Neutrophil (primary cell): ENCODE results near the gene MIR17HG.

Experiments
- H3K27ac ChIP-seq: fragments of 200-600 bp; sonication (generic); 2 replicates; pipeline ENCODE4 v1.5.1; 2016; ENCODE audit warnings: mild to moderate bottlenecking, moderate library complexity
- H3K27me3 ChIP-seq: fragments of 200-600 bp; sonication (generic); 2 replicates; pipeline ENCODE4 v1.6.0; 2016; ENCODE audit warnings: mild to moderate bottlenecking
- H3K36me3 ChIP-seq: fragments of 200-600 bp; sonication (generic); 2 replicates; pipeline ENCODE4 v1.5.1; 2017
- H3K4me1 ChIP-seq, 2 experiments: fragments of 200-600 bp in 1 of 2; sonication (generic) in 1 of 2; 1 replicate in 1 of 2; 2 replicates in 1 of 2; pipeline versions ENCODE4 v1.5.1 to v1.6.1; 2013 to 2016; ENCODE audit warnings: low read depth in 1 of 2, low read length in 1 of 2, mild to moderate bottlenecking in 1 of 2, moderate library complexity in 1 of 2; ENCODE audit not compliant: control insufficient read depth in 1 of 2, insufficient read depth in 1 of 2
- H3K4me3 ChIP-seq, 2 experiments: fragments of 200-600 bp in 1 of 2; sonication (generic) in 1 of 2; 1 replicate in 1 of 2; 2 replicates in 1 of 2; pipeline ENCODE4 v1.5.1; 2013 to 2016; ENCODE audit warnings: low read depth in 1 of 2, low read length in 1 of 2, mild to moderate bottlenecking in 1 of 2, moderate library complexity in 1 of 2
- H3K9me3 ChIP-seq: fragments of 200-600 bp; sonication (generic); 2 replicates; pipeline ENCODE4 v1.5.1; 2016
- CTCF ChIP-seq: fragments of 200-600 bp; sonication (generic); IDR thresholded peaks from 2 replicates; pipeline ENCODE4 v1.5.1; 2016; ENCODE audit warnings: antibody characterized with exemption

MIR17HG gene

DNA sequence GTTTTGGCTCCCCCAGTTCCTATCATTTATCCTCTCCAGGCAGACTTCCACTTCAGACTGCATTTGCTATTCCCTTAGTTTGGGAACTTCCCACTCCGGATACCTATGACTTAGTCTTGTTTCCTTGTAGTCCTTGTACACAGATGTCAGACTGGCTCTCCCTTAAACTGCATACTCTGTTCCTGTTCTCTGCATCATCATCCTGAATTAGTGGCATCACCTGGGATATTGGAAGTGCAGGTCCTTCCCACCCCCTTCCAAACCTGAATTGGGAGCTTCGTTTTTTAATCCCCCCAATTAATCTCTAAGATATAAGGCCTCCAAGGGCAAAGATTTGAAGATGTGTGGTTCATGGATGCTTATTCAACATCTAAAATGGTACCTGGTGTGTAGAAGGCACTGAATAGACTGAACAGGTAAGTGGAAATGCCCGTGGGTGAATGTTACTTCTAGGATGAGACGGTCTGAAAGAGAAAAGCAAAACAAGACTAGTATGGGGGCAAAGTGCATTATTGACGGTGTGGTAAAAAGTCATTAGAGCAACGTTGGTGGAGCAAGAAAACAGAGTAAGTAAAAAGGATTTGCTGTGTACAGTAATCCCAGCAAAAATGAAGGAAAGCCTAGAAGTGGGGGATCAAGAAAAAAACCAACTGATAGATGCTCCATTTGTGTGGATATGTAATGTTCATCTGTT is 9.6 kb downstream of the MIR17HG start:
- Histone ChIP-seq H3K4me3 (no peak overlapping the region), H3K27me3 (no peaks in the 10 kb centered on the region), H3K27ac (no peak overlapping the region), H3K4me1 (no peaks in the 10 kb centered on the region), H3K9me3 (no peaks in the 10 kb centered on the region), H3K36me3 (no peaks in the 10 kb centered on the region)
- TF ChIP-seq CTCF, result no peak

- Histone ChIP-seq H3K9me3 (no peaks in the 10 kb centered on the region), H3K4me3 (no peak overlapping the region), H3K27me3 (no peaks in the 10 kb centered on the region), H3K4me1 (no peaks in the 10 kb centered on the region), H3K27ac (no peak overlapping the region), H3K36me3 (no peaks in the 10 kb centered on the region)
- TF ChIP-seq CTCF, result no peak
Observed at GRCh38 chr13:91357613-91358386, 10.3 kb downstream of the MIR17HG start.

- Histone ChIP-seq H3K36me3 (no peaks in the 10 kb centered on the region), H3K27ac (no peak overlapping the region)
Observed at GRCh38 chr13:91358387-91358782, 10.9 kb downstream of the MIR17HG start.

DNA sequence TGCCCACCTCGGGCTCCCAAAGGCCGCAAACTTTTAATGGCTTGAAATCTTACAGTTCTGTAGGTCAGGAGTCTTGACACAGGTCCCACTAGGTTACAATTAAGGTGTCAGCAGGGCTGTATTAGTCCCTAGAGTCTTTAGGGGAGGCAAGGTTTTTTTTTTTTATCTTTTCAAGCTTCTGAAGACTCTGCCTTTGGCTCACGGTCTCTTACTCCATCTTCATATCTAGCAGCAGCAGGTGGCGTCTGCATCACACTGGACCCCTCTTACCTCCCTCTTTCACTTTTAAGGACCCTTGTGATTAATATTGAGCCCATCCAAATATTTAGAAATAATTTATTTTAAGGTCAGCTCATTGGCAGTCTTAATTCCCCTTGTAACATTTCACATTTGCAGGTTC is 11.6 kb downstream of the MIR17HG start:
- Histone ChIP-seq H3K9me3 (no peaks in the 10 kb centered on the region), H3K36me3 (no peaks in the 10 kb centered on the region), H3K27ac (no peak overlapping the region), H3K4me3 (no peak overlapping the region), H3K4me1 (no peaks in the 10 kb centered on the region), H3K27me3 (no peaks in the 10 kb centered on the region)
- TF ChIP-seq CTCF, result no peak

More at GRCh38 chr13:91358387-91358782, 10.9 kb downstream of the MIR17HG start:
- TF ChIP-seq CTCF, result no peak
- Histone ChIP-seq H3K27me3 (no peaks in the 10 kb centered on the region), H3K4me1 (no peaks in the 10 kb centered on the region), H3K4me3 (no peak overlapping the region), H3K9me3 (no peaks in the 10 kb centered on the region)

GRCh38 chr13:91359631-91360030 is 12.1 kb downstream of the MIR17HG start:
- no peak overlapping the region for H3K4me3 ChIP-seq
- H3K4me1 ChIP-seq, result no peaks in the 10 kb centered on the region
- no peak overlapping the region for H3K27ac ChIP-seq
- H3K36me3 ChIP-seq, result no peaks in the 10 kb centered on the region
- no peaks in the 10 kb centered on the region for H3K9me3 ChIP-seq
- TF ChIP-seq CTCF, result no peak
- no peaks in the 10 kb centered on the region for H3K27me3 ChIP-seq
